OCI-LY7 (cell line): ENCODE results near the gene CLPTM1. TPM values are rescaled to one million over a fixed set of nuclear protein-coding genes. Genes with fewer than 3 reads are reported as not detected.
A peak's percentile ranks its signal among the peaks of the same experiment; 100 is the strongest.

ENCODE experiments used
- BruUV-seq: library from RNA; stranded (reverse); fragments of 400-500 nt; replicated peaks from 2 replicates; lab custom pipeline; 2021; lab: Mats Ljungman, UMichigan
- CTCF ChIA-PET: fragments of 300-600 bp; sonication (Branson Sonifier 250); formaldehyde crosslinking; loops from one replicate; lab custom pipeline; 2022; ENCODE audit warnings: antibody characterized with exemption; ENCODE audit not compliant: unreplicated experiment; lab: Charles Lee
- POLR2A ChIA-PET: fragments of 300-600 bp; sonication (Branson Sonifier 250); formaldehyde crosslinking; loops from one replicate; lab custom pipeline; 2022; ENCODE audit warnings: antibody characterized with exemption; lab: Charles Lee
- DNase-seq: peaks from one replicate; pipeline ENCODE4 v3.0.0-alpha.2; 2015; ENCODE audit warnings: low spot score
- H2AFZ ChIP-seq: fragments of 200-600 bp; sonication (generic), shearing (Covaris generic); 2 replicates; pipeline ENCODE4 v1.6.1; 2014; ENCODE audit warnings: mild to moderate bottlenecking, antibody characterized with exemption, low read length, moderate library complexity
- H3K27ac ChIP-seq: fragments of 200-600 bp; sonication (generic); 2 replicates; pipeline ENCODE4 v1.5.1; 2014; ENCODE audit warnings: mixed run types, low read depth, mild to moderate bottlenecking, moderate library complexity, low read length, inconsistent platforms; ENCODE audit not compliant: poor library complexity, severe bottlenecking
- H3K36me3 ChIP-seq: fragments of 200-600 bp; sonication (generic); 2 replicates; pipeline ENCODE4 v1.6.1; 2014; ENCODE audit warnings: mild to moderate bottlenecking, antibody characterized with exemption, low read length, moderate library complexity, mixed read lengths; ENCODE audit not compliant: insufficient read depth
- H3K4me1 ChIP-seq: fragments of 200-600 bp; sonication (generic); 2 replicates; pipeline ENCODE4 v1.5.1; 2014; ENCODE audit warnings: mild to moderate bottlenecking, low read length; ENCODE audit not compliant: insufficient read depth, poor library complexity, severe bottlenecking
- H3K4me2 ChIP-seq: fragments of 200-600 bp; sonication (generic); 2 replicates; pipeline ENCODE4 v1.6.1; 2014; ENCODE audit warnings: mild to moderate bottlenecking, low read length
- H3K4me3 ChIP-seq: fragments of 200-600 bp; sonication (generic); 2 replicates; pipeline ENCODE4 v1.5.1; 2014; ENCODE audit warnings: mild to moderate bottlenecking, low read depth, low read length; ENCODE audit not compliant: poor library complexity, severe bottlenecking
- H3K79me2 ChIP-seq: fragments of 200-600 bp; sonication (generic); 2 replicates; pipeline ENCODE4 v1.6.1; 2016; ENCODE audit warnings: low read depth, mild to moderate bottlenecking, low read length, moderate library complexity, mixed read lengths; ENCODE audit not compliant: insufficient read depth
- H3K9me2 ChIP-seq: fragments of 200-600 bp; sonication (generic); 2 replicates; pipeline ENCODE4 v1.6.1; 2016; ENCODE audit warnings: mild to moderate bottlenecking, low read length, mixed read lengths; ENCODE audit not compliant: insufficient read depth
- H3K9me3 ChIP-seq: fragments of 200-600 bp; sonication (generic); 2 replicates; pipeline ENCODE4 v1.6.1; 2014; ENCODE audit warnings: mild to moderate bottlenecking, mixed run types, low read length, mixed read lengths
- H4K20me1 ChIP-seq: fragments of 200-600 bp; sonication (generic); 2 replicates; pipeline ENCODE4 v1.6.1; 2014; ENCODE audit warnings: mild to moderate bottlenecking, antibody characterized with exemption, low read length, moderate library complexity, mixed read lengths; ENCODE audit not compliant: insufficient read depth
- CTCF ChIP-seq: fragments of 200-600 bp; sonication (generic); conservative IDR thresholded peaks from 2 replicates; pipeline ENCODE4 v1.5.1; 2014; ENCODE audit warnings: mild to moderate bottlenecking, antibody characterized with exemption, low read length, moderate library complexity, mixed read lengths
- EZH2phosphoT487 ChIP-seq: fragments of 200-600 bp; sonication (generic); IDR thresholded peaks from 2 replicates; pipeline ENCODE4 v1.6.1; 2018; ENCODE audit warnings: low read depth, borderline replicate concordance, mild to moderate bottlenecking, mixed run types, antibody characterized with exemption, low read length, moderate library complexity, mixed read lengths
- intact Hi-C: fragments of 100-400 bp; cut with micrococcal nuclease; formaldehyde crosslinking; loops from one replicate; pipeline ENCODE4 v1.10.0; 2022; ENCODE audit not compliant: unreplicated experiment
- total RNA-seq, 2 experiments: library from RNA; depleted of rRNA in 1 of 2; stranded (reverse); fragments of >200 nt in 1 of 2; shearing (Covaris generic) in 1 of 2; gene quantifications; 2 replicates each; pipeline ENCODE4 v1.2.3, GENCODE V29; 2014 to 2022

CLPTM1 gene
- total RNA-seq, 2 experiments from 2014 or later, result 34.0 to 70.3 TPM

GRCh38 chr19:44951179-44952159 lies 3.7 kb upstream of the CLPTM1 start:
- TF ChIP-seq EZH2phosphoT487 (no peak), CTCF (peak; percentile 98)
- ChIA-PET POLR2A (no interaction called here), CTCF (no interaction called here)
- Histone ChIP-seq H3K9me3 (no peaks in the 10 kb centered on the region), H3K4me3 (no peak overlapping the region), H3K4me2 (no peak overlapping the region), H3K9me2 (no peaks in the 10 kb centered on the region), H3K36me3 (no peaks in the 10 kb centered on the region), H2AFZ (no peak overlapping the region), H3K27ac (no peak overlapping the region), H3K79me2 (peaks cover 21% of the 10 kb centered on the region), H4K20me1 (no peaks in the 10 kb centered on the region), H3K4me1 (peaks cover 33% of the 10 kb centered on the region)
- DNase-seq, result peak; percentile 88
- intact Hi-C loops, result loop anchor here (2.0 kb wide), 2 partner anchors 41 to 49 kb away; no protein-coding TSS in a partner anchor
- BruUV-seq, result no TSS peak

- CTCF ChIA-PET, result no interaction called here
- Histone ChIP-seq H3K79me2 (peaks cover 49% of the 10 kb centered on the region), H3K9me3 (no peaks in the 10 kb centered on the region), H3K4me2 (peak overlapping the region; percentile 80), H3K27ac (peak overlapping the region; percentile 82), H3K4me1 (peaks cover 49% of the 10 kb centered on the region), H2AFZ (peak overlapping the region; percentile 61), H4K20me1 (no peaks in the 10 kb centered on the region), H3K36me3 (peaks cover 6% of the 10 kb centered on the region; the same call in 1 of the 2 replicates), H3K9me2 (no peaks in the 10 kb centered on the region), H3K4me3 (peak overlapping the region; percentile 75)
- TF ChIP-seq CTCF, result no peak
- no peak for TF ChIP-seq EZH2phosphoT487
- no TSS peak for BruUV-seq
- POLR2A ChIA-PET, result interaction anchor here (0.6 kb wide), 1 partner anchor 81 kb away, joined by 3 read pairs; no protein-coding TSS in a partner anchor
- no peak for DNase-seq
- intact Hi-C loops, result no loop called here
Measured at GRCh38 chr19:44954278-44954648, 917 bp upstream of the CLPTM1 start.
